Measurements from ENCODE around the gene TLE1. TPM values are rescaled to one million over a fixed set of nuclear protein-coding genes. Genes with fewer than 3 reads are reported as not detected.

Gene TLE1
- total RNA-seq, 1 experiment from 2014 or later, result 21.9 TPM

DNA sequence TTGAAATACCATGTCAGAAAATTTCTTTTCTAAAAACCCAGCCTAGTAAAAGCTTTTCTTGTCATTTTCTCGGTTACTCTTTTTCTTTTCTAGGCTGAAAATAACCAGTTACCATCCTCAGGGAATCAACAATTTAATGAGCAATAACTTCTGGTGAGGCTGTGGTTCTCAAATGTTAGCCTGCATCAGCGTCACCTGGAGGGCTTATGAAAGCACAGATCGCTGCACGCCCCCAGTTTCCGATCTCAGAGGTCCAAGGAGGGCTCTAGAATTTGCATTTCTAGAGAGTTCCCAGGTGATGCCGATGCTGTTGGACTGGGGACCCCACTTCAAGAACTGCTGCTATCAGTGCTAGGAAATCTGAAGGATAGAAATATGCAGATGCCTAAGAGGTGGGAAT lies 28.9 kb upstream of the TLE1 start:
- ChIA-PET CTCF (interaction anchor here (0.6 to 1.2 kb wide), 2 partner anchors 11 to 507 kb away, joined by 3 to 4 read pairs; no protein-coding TSS in a partner anchor), POLR2A (interaction anchor here (0.7 kb wide), 1 partner anchor 1261 kb away, joined by 3 read pairs; no protein-coding TSS in a partner anchor)
- no peaks in the 10 kb centered on the region for H3K9me3 Mint-ChIP-seq (ENCODE audit: unreplicated experiment)
- BruUV-seq (replicated peaks), result no TSS peak
- H3K4me3 Mint-ChIP-seq (ENCODE audit: unreplicated experiment), result no peak overlapping the region
- no peaks in the 10 kb centered on the region for H3K36me3 Mint-ChIP-seq (ENCODE audit: insufficient read depth, unreplicated experiment)
- no peaks in the 10 kb centered on the region for H3K4me1 Mint-ChIP-seq (ENCODE audit: insufficient read depth, unreplicated experiment)
- TF ChIP-seq, protein P1, sequence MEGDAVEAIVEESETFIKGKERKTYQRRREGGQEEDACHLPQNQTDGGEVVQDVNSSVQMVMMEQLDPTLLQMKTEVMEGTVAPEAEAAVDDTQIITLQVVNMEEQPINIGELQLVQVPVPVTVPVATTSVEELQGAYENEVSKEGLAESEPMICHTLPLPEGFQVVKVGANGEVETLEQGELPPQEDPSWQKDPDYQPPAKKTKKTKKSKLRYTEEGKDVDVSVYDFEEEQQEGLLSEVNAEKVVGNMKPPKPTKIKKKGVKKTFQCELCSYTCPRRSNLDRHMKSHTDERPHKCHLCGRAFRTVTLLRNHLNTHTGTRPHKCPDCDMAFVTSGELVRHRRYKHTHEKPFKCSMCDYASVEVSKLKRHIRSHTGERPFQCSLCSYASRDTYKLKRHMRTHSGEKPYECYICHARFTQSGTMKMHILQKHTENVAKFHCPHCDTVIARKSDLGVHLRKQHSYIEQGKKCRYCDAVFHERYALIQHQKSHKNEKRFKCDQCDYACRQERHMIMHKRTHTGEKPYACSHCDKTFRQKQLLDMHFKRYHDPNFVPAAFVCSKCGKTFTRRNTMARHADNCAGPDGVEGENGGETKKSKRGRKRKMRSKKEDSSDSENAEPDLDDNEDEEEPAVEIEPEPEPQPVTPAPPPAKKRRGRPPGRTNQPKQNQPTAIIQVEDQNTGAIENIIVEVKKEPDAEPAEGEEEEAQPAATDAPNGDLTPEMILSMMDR (IDR thresholded peaks at IDR 0.05; ENCODE audit: unreplicated experiment), result no peak
- intact Hi-C loops (cut with micrococcal nuclease), result no loop called here
- no peaks in the 10 kb centered on the region for H3K27me3 Mint-ChIP-seq (ENCODE audit: insufficient read depth, unreplicated experiment)
- DNase-seq (ENCODE audit: unreplicated experiment), result no peak
- no peak overlapping the region for H3K27ac Mint-ChIP-seq (ENCODE audit: low read depth, unreplicated experiment)

DNA sequence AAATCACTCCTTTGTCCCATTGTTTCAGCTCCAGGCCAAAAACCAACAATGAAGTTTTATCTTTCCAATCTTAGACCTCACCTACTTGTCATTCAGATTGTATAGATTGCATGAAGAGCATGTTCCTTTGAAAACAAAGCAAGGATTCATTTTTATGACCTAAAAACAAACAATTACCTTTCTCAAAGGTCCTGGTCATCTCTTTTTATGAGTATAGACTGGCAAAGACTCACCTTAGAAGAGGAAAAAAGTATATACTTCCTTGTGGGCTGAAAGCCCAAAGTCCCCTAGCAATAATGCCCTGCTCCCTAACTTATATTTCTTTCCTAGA lies 28.4 kb upstream of the TLE1 start:
- Mint-ChIP-seq H3K27me3 (ENCODE audit: insufficient read depth, unreplicated experiment) (no peaks in the 10 kb centered on the region), H3K36me3 (ENCODE audit: insufficient read depth, unreplicated experiment) (no peaks in the 10 kb centered on the region), H3K27ac (ENCODE audit: low read depth, unreplicated experiment) (no peak overlapping the region), H3K4me1 (ENCODE audit: insufficient read depth, unreplicated experiment) (no peaks in the 10 kb centered on the region), H3K4me3 (ENCODE audit: unreplicated experiment) (no peak overlapping the region), H3K9me3 (ENCODE audit: unreplicated experiment) (no peaks in the 10 kb centered on the region)
- ChIA-PET CTCF (interaction anchor here (0.6 kb wide), 1 partner anchor 508 kb away, joined by 3 read pairs; no protein-coding TSS in a partner anchor), POLR2A (no interaction called here)
- no TSS peak for BruUV-seq (replicated peaks)
- no peak for DNase-seq (ENCODE audit: unreplicated experiment)
- intact Hi-C loops (cut with micrococcal nuclease), result no loop called here
- TF ChIP-seq, protein P1 (IDR thresholded peaks at IDR 0.05; ENCODE audit: unreplicated experiment), result no peak

DNA sequence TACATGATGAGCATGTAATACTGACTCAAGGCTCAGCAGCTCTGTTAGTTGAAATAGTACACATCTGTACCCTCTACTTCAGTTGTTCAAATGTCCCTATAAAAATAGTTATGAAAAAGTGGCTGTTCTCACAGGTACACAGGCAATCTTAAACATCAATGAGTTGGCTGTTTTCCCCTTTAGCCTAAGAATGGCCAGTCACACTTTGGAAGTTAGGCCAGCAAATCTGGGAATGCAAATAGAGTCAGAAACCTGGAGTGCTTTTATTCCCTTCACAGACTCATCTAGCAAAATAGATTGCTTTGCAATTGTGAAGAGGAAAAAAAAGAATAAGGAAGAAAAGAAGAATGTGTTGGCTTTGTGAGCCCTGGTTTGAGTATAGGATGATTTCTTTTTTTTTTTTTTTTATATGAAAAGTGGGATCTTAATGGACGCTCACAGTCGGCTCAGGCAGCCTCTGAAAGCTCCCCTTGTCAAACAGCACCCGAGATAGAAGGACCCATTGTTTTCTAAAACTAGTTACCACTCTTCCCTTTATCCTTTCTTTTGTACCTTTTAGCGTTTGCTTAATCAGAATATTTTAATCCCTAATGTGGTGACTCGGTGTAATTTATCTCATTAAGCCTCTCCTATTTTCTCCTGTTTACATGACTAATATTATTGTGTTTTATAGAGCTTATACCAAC lies 27.9 kb upstream of the TLE1 start:
- POLR2A ChIA-PET, result interaction anchor here (0.7 kb wide), 1 partner anchor 1021 kb away, joined by 3 read pairs; no protein-coding TSS in a partner anchor
- Mint-ChIP-seq H3K27me3 (ENCODE audit: insufficient read depth, unreplicated experiment) (no peaks in the 10 kb centered on the region), H3K27ac (ENCODE audit: low read depth, unreplicated experiment) (no peak overlapping the region), H3K4me3 (ENCODE audit: unreplicated experiment) (no peak overlapping the region), H3K4me1 (ENCODE audit: insufficient read depth, unreplicated experiment) (no peaks in the 10 kb centered on the region), H3K9me3 (ENCODE audit: unreplicated experiment) (no peaks in the 10 kb centered on the region), H3K36me3 (ENCODE audit: insufficient read depth, unreplicated experiment) (no peaks in the 10 kb centered on the region)
- no TSS peak for BruUV-seq (replicated peaks)
- intact Hi-C loops (cut with micrococcal nuclease), result no loop called here
- TF ChIP-seq, protein P1 (IDR thresholded peaks at IDR 0.05; ENCODE audit: unreplicated experiment), result no peak
- CTCF ChIA-PET, result interaction anchor here (0.6 to 1.5 kb wide), 2 partner anchors 10 to 55 kb away, joined by 3 to 6 read pairs; no protein-coding TSS in a partner anchor
- DNase-seq (ENCODE audit: unreplicated experiment), result no peak

DNA sequence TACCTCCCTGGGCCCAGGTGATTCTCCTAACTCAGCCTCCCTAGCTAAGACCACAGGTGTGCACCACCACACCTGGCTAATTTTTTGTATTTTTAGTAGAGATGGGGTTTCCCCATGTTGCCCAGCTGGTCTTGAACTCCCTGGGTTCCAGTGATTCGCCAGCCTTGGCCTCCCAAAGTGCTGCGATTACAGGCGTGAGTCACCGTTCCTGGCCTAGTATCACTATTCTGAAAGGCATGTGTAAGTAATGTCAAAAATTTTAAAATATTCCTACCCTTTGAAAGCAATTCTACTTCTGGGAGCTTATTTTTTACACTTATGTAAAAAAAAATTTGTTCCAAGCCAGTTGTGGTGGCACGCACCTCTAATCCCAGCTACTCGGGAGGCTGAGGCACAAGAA lies 27.1 kb upstream of the TLE1 start:
- Mint-ChIP-seq H3K4me1 (ENCODE audit: insufficient read depth, unreplicated experiment) (no peaks in the 10 kb centered on the region), H3K27ac (ENCODE audit: low read depth, unreplicated experiment) (no peak overlapping the region), H3K4me3 (ENCODE audit: unreplicated experiment) (no peak overlapping the region), H3K36me3 (ENCODE audit: insufficient read depth, unreplicated experiment) (no peaks in the 10 kb centered on the region), H3K27me3 (ENCODE audit: insufficient read depth, unreplicated experiment) (no peaks in the 10 kb centered on the region), H3K9me3 (ENCODE audit: unreplicated experiment) (no peaks in the 10 kb centered on the region)
- POLR2A ChIA-PET, result interaction anchor here (0.7 kb wide), 1 partner anchor 1020 kb away, joined by 3 read pairs; no protein-coding TSS in a partner anchor
- peak; percentile 17 for DNase-seq (ENCODE audit: unreplicated experiment)
- intact Hi-C loops (cut with micrococcal nuclease), result no loop called here
- CTCF ChIA-PET, result interaction anchor here (0.6 to 1.5 kb wide), 4 partner anchors 9 to 1134 kb away, joined by 3 to 6 read pairs (median 3); no protein-coding TSS in a partner anchor
- TF ChIP-seq, protein P1 (IDR thresholded peaks at IDR 0.05; ENCODE audit: unreplicated experiment), result no peak
- BruUV-seq (replicated peaks), result no TSS peak

All from MCF 10A (cell line).